Upper lobe of left lung (tissue), 4 donors: ENCODE results near the gene ASPRV1.

Source experiments
- CTCF ChIP-seq, 6 experiments: fragments of 450-650 bp in 4 of 6; fragments of 200-600 bp in 2 of 6; sonication (generic) in 2 of 6; IDR thresholded peaks; one replicate each; pipeline ENCODE4 v1.5.1; 2016 to 2019; ENCODE audit warnings: antibody characterized with exemption in 6 of 6
- POLR2AphosphoS5 ChIP-seq, 2 donors: sonication (generic); formaldehyde crosslinking; IDR thresholded peaks; one replicate each; pipeline ENCODE4 v1.5.1; 2017; ENCODE audit warnings: antibody characterized with exemption in 2 of 2

GRCh38 chr2:70005216-70005615, 43.8 kb upstream of the ASPRV1 start:
- TF ChIP-seq POLR2AphosphoS5 (IDR thresholded peaks at IDR 0.05), result no peak
- TF ChIP-seq CTCF (IDR thresholded peaks at IDR 0.05), result no peak
